Measurements from ENCODE around the gene CLDN25. TPM values are rescaled to one million over a fixed set of nuclear protein-coding genes. Genes with fewer than 3 reads are reported as not detected.

The CLDN25 gene
- total RNA-seq, 1 donor from 2014 or later, result not detected

- ATAC-seq (peak; percentile 85), DNase-seq (no peak)
- Histone ChIP-seq H3K9me3 (no peaks in the 10 kb centered on the region), H3K27me3 (no peaks in the 10 kb centered on the region), H3K4me3 (no peak overlapping the region), H3K27ac (no peak overlapping the region), H3K4me1 (no peaks in the 10 kb centered on the region), H3K36me3 (peaks cover 23% of the 10 kb centered on the region)
- peak; percentile 65 for TF ChIP-seq CTCF (IDR thresholded peaks at IDR 0.05)
- intact Hi-C loops (cut with DNase I), result no loop called here
These were observed 17.2 kb downstream of the CLDN25 start for GRCh38 chr11:113796663-113797259.

GRCh38 chr11:113802621-113803020 is 23.0 kb downstream of the CLDN25 start:
- ATAC-seq (no peak), DNase-seq (no peak)
- H3K4me1 ChIP-seq, result no peaks in the 10 kb centered on the region
- H3K27ac ChIP-seq, result no peak overlapping the region
- no peaks in the 10 kb centered on the region for H3K9me3 ChIP-seq
- intact Hi-C loops (cut with DNase I), result no loop called here
- H3K4me3 ChIP-seq, result no peak overlapping the region
- peaks cover 78% of the 10 kb centered on the region for H3K36me3 ChIP-seq
- H3K27me3 ChIP-seq, result no peaks in the 10 kb centered on the region
- no peak for TF ChIP-seq CTCF (IDR thresholded peaks at IDR 0.05)

- intact Hi-C loops (cut with DNase I), result no loop called here
- H3K36me3 ChIP-seq, result peaks cover 89% of the 10 kb centered on the region
- no peak for TF ChIP-seq CTCF (IDR thresholded peaks at IDR 0.05)
- ATAC-seq, result no peak
- no peaks in the 10 kb centered on the region for H3K4me1 ChIP-seq
- no peak overlapping the region for H3K27ac ChIP-seq
- H3K4me3 ChIP-seq, result no peak overlapping the region
- no peaks in the 10 kb centered on the region for H3K9me3 ChIP-seq
- no peak for DNase-seq
- H3K27me3 ChIP-seq, result no peaks in the 10 kb centered on the region
These were observed 26.0 kb downstream of the CLDN25 start for GRCh38 chr11:113805640-113806039.

- no peaks in the 10 kb centered on the region for H3K27me3 ChIP-seq
- peaks cover 93% of the 10 kb centered on the region for H3K36me3 ChIP-seq
- peak; percentile 27 for TF ChIP-seq CTCF (IDR thresholded peaks at IDR 0.05)
- intact Hi-C loops (cut with DNase I), result no loop called here
- H3K27ac ChIP-seq, result no peak overlapping the region
- H3K4me1 ChIP-seq, result no peaks in the 10 kb centered on the region
- H3K4me3 ChIP-seq, result no peak overlapping the region
- DNase-seq (no peak), ATAC-seq (peak; percentile 49)
- no peaks in the 10 kb centered on the region for H3K9me3 ChIP-seq
These were observed 26.8 kb downstream of the CLDN25 start for GRCh38 chr11:113806406-113806805.

GRCh38 chr11:113808931-113809330 is 29.3 kb downstream of the CLDN25 start:
- TF ChIP-seq CTCF (IDR thresholded peaks at IDR 0.05), result no peak
- peaks cover 77% of the 10 kb centered on the region for H3K36me3 ChIP-seq
- ATAC-seq (peak; percentile 29), DNase-seq (no peak)
- no peaks in the 10 kb centered on the region for H3K27me3 ChIP-seq
- no peak overlapping the region for H3K27ac ChIP-seq
- H3K4me3 ChIP-seq, result no peak overlapping the region
- no peaks in the 10 kb centered on the region for H3K9me3 ChIP-seq
- H3K4me1 ChIP-seq, result no peaks in the 10 kb centered on the region
- intact Hi-C loops (cut with DNase I), result no loop called here

- Histone ChIP-seq H3K4me1 (no peaks in the 10 kb centered on the region), H3K27me3 (no peaks in the 10 kb centered on the region), H3K27ac (no peak overlapping the region), H3K36me3 (peaks cover 50% of the 10 kb centered on the region), H3K4me3 (no peak overlapping the region), H3K9me3 (no peaks in the 10 kb centered on the region)
- no peak for TF ChIP-seq CTCF (IDR thresholded peaks at IDR 0.05)
- DNase-seq (no peak), ATAC-seq (no peak)
- intact Hi-C loops (cut with DNase I), result no loop called here
These were observed 34.6 kb downstream of the CLDN25 start for GRCh38 chr11:113814181-113814580.
